CD8-positive, alpha-beta memory T cell (primary cell): ENCODE data around the gene ATP5ME. TPM values are rescaled to one million over a fixed set of nuclear protein-coding genes. Genes with fewer than 3 reads are reported as not detected.

Experiments
- CTCF ChIA-PET: fragments of 350-600 bp; sonication (Branson Sonifier 250); formaldehyde crosslinking; loops from one replicate; lab custom pipeline; 2021; ENCODE audit warnings: antibody characterized with exemption; lab: Charles Lee
- POLR2A ChIA-PET: fragments of 350-600 bp; sonication (Branson Sonifier 250); formaldehyde crosslinking; loops from one replicate; lab custom pipeline; 2021; ENCODE audit warnings: antibody characterized with exemption; lab: Charles Lee
- DNase-seq, 5 donors: peaks; one replicate each; pipeline versions ENCODE4 v3.0.0 to v3.0.0-alpha.2; 2020 to 2022; ENCODE audit warnings: mixed read lengths in 1 of 5
- H3K27ac ChIP-seq: one replicate; pipeline ENCODE4 v1.7.0; 2013; ENCODE audit warnings: low read depth, mild to moderate bottlenecking, low read length, moderate library complexity
- H3K27me3 ChIP-seq: 2 replicates; pipeline ENCODE4 v1.7.0; 2013; ENCODE audit warnings: low read length, mild to moderate bottlenecking; ENCODE audit not compliant: insufficient read depth, poor library complexity, severe bottlenecking
- H3K36me3 ChIP-seq: 2 replicates; pipeline ENCODE4 v1.7.0; 2013; ENCODE audit warnings: mild to moderate bottlenecking, low read length, moderate library complexity; ENCODE audit not compliant: insufficient read depth
- H3K4me1 ChIP-seq: 2 replicates; pipeline ENCODE4 v1.7.0; 2013; ENCODE audit warnings: mild to moderate bottlenecking, low read length, moderate library complexity; ENCODE audit not compliant: insufficient read depth
- H3K4me3 ChIP-seq: 2 replicates; pipeline ENCODE4 v1.7.0; 2013; ENCODE audit warnings: mild to moderate bottlenecking, low read length
- H3K9me3 ChIP-seq: 2 replicates; pipeline ENCODE4 v1.7.0; 2013; ENCODE audit warnings: mild to moderate bottlenecking, low read length
- H3K27ac Mint-ChIP-seq, 8 donors: one replicate each; pipeline ENCODE4 v1.8.0; 2020 to 2021; ENCODE audit warnings: mixed read lengths in 8 of 8, mild to moderate bottlenecking in 6 of 8, inconsistent platforms in 3 of 8, moderate library complexity in 3 of 8
- H3K27me3 Mint-ChIP-seq, 2 donors: one replicate each; pipeline ENCODE4 v1.8.0; 2020 to 2021; ENCODE audit warnings: mixed read lengths in 2 of 2, mild to moderate bottlenecking in 1 of 2, moderate library complexity in 1 of 2
- H3K36me3 Mint-ChIP-seq, 3 donors: one replicate each; pipeline ENCODE4 v1.8.0; 2020 to 2021; ENCODE audit warnings: mixed read lengths in 3 of 3, inconsistent platforms in 1 of 3, mild to moderate bottlenecking in 1 of 3
- H3K4me1 Mint-ChIP-seq, 3 donors: one replicate each; pipeline ENCODE4 v1.8.0; 2020 to 2021; ENCODE audit warnings: mixed read lengths in 3 of 3, inconsistent platforms in 1 of 3, mild to moderate bottlenecking in 1 of 3
- H3K4me3 Mint-ChIP-seq, 7 donors: one replicate each; pipeline ENCODE4 v1.8.0; 2020 to 2021; ENCODE audit warnings: mixed read lengths in 7 of 7, mild to moderate bottlenecking in 6 of 7, moderate library complexity in 4 of 7, inconsistent platforms in 2 of 7
- H3K9me3 Mint-ChIP-seq, 5 donors: one replicate each; pipeline ENCODE4 v1.8.0; 2020 to 2022; ENCODE audit warnings: mixed read lengths in 5 of 5, mild to moderate bottlenecking in 3 of 5, moderate library complexity in 2 of 5, inconsistent platforms in 1 of 5
- polyA plus RNA-seq: library from polyadenylated mRNA; unstranded; fragments of 300-500 nt; fragmentation: Illumina TruSeq; gene quantifications from one replicate; pipeline ENCODE4 v1.2.3, GENCODE V29; 2021
- total RNA-seq, 2 experiments: library from RNA; stranded (reverse); gene quantifications; one replicate each; pipeline ENCODE4 v1.2.3, GENCODE V29; 2021

ATP5ME gene
- total and polyA plus RNA-seq, 3 experiments from 2014 or later: 284 to 441 (median 291) TPM

DNA sequence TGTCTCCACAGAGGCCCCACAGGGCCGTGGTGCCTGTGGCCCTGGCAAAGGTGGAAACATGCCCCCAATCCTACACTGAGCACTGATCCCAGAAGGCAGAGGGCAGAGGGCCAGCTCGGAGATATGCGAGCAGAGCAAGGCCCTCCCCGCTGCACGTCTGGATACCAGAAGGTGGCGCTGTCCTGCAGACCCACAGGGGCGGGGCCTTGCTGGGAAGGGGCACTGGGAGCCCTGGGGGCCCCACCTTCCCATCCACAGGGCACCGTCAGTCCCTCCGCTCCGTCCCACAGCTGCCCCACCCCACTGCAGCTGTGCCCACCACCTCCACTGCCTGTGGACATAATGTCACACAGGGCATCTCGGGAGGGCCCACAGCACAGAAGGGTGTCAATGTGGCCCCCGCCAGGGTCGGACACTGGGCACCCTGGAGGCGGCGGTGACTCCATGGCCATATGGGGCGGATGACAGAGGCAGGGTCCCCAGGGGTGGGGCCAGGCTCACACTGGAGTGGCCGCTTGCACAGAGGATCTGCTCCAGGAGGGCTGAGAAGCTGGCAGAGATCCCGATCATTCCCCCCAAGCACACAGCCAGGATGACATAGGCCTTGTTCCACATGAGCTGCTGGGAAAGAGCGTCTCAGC, 10.0 kb upstream of the ATP5ME start:
- ChIA-PET CTCF (interaction anchor here (0.6 kb wide), 1 partner anchor 9 kb away, joined by 3 read pairs; no protein-coding TSS in a partner anchor), POLR2A (interaction anchor here (0.6 kb wide), 1 partner anchor 8 kb away, joined by 4 read pairs; no protein-coding TSS in a partner anchor)
- H3K36me3 Mint-ChIP-seq: no peaks in the 10 kb centered on the region
- no peak overlapping the region for H3K27ac Mint-ChIP-seq
- peaks cover 0 to 32% (median 6%) of the 10 kb centered on the region in 3 donors for H3K4me1 Mint-ChIP-seq
- Histone ChIP-seq H3K27ac (no peak overlapping the region), H3K27me3 (no peaks in the 10 kb centered on the region), H3K9me3 (no peaks in the 10 kb centered on the region), H3K36me3 (no peaks in the 10 kb centered on the region), H3K4me1 (no peaks in the 10 kb centered on the region), H3K4me3 (no peak overlapping the region)
- no peak overlapping the region for H3K4me3 Mint-ChIP-seq
- DNase-seq: peak in 2 of 5 donors; percentile 27
- peaks cover 2 to 12% of the 10 kb centered on the region in 2 donors for H3K27me3 Mint-ChIP-seq
- H3K9me3 Mint-ChIP-seq: no peaks in the 10 kb centered on the region

GRCh38 chr4:683247-683897, 9.3 kb upstream of the ATP5ME start:
- ChIA-PET CTCF (no interaction called here), POLR2A (no interaction called here)
- Histone ChIP-seq H3K27me3 (no peaks in the 10 kb centered on the region), H3K4me1 (no peaks in the 10 kb centered on the region), H3K36me3 (no peaks in the 10 kb centered on the region), H3K9me3 (no peaks in the 10 kb centered on the region), H3K27ac (no peak overlapping the region), H3K4me3 (no peak overlapping the region)
- Mint-ChIP-seq H3K36me3 (no peaks in the 10 kb centered on the region), H3K27me3 (peaks cover 2 to 12% of the 10 kb centered on the region in 2 donors), H3K9me3 (no peaks in the 10 kb centered on the region), H3K4me1 (peaks cover 0 to 32% (median 6%) of the 10 kb centered on the region in 3 donors), H3K4me3 (peak overlapping the region in 1 of 7 donors; percentile 54), H3K27ac (no peak overlapping the region)
- DNase-seq: no peak

DNA sequence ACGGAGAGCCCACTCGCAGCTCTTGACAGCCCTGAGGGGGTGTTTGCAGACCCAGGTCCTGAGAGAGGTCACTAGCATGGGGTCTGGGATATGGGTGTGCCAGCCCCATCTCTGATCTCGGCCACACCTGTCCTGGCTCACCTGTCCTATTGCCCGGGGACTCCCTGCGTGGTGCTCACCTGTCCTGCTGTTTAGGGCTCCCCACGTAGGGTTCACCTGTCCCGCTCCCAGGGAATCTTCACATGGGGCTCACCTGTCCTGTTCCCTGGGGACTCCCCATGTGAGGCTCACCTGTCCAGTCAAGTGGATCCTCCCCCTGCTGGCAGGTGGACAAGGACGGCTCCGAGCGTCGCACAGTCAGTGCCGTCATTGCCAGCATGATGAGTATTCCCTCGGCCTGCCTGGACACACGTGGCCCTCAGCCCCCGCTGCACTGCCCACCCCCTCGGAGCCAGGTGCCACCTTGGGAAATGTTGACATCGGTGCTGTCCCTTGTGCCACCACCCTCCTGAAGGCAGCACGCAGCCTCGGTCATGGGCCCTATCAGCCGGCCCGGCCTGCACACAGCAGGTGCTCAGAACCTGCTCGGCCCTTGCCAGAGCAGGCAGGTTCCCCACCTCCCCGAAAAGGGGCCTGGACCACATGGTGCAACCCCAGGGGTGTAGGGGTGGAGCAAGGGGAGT, 8.6 kb upstream of the ATP5ME start:
- no peak for DNase-seq
- CTCF ChIA-PET: no interaction called here

GRCh38 chr4:681736-682451, 7.8 kb upstream of the ATP5ME start:
- CTCF ChIA-PET: no interaction called here
- Histone ChIP-seq H3K36me3 (no peaks in the 10 kb centered on the region), H3K27me3 (no peaks in the 10 kb centered on the region), H3K4me3 (no peak overlapping the region), H3K27ac (no peak overlapping the region), H3K9me3 (no peaks in the 10 kb centered on the region), H3K4me1 (no peaks in the 10 kb centered on the region)
- H3K27me3 Mint-ChIP-seq: peaks cover 2 to 7% of the 10 kb centered on the region in 2 donors
- H3K27ac Mint-ChIP-seq: peak overlapping the region in 1 of 8 donors; percentile 50
- H3K4me1 Mint-ChIP-seq: peaks cover 0 to 27% (median 6%) of the 10 kb centered on the region in 3 donors
- peak overlapping the region in 4 of 7 donors; percentile 22 to 49 (median 32) for H3K4me3 Mint-ChIP-seq
- H3K9me3 Mint-ChIP-seq: no peaks in the 10 kb centered on the region
- POLR2A ChIA-PET: no interaction called here
- DNase-seq: peak in 4 of 5 donors; percentile 37 to 74 (median 58)
- H3K36me3 Mint-ChIP-seq: no peaks in the 10 kb centered on the region

More for the DNA sequence above, 8.6 kb upstream of the ATP5ME start:
- Histone ChIP-seq H3K4me1 (no peaks in the 10 kb centered on the region), H3K27me3 (no peaks in the 10 kb centered on the region), H3K27ac (no peak overlapping the region), H3K4me3 (no peak overlapping the region), H3K9me3 (no peaks in the 10 kb centered on the region), H3K36me3 (no peaks in the 10 kb centered on the region)
- Mint-ChIP-seq H3K36me3 (no peaks in the 10 kb centered on the region), H3K27me3 (peaks cover 2 to 9% of the 10 kb centered on the region in 2 donors), H3K4me3 (peak overlapping the region in 3 of 7 donors; percentile 22 to 49 (median 32)), H3K9me3 (no peaks in the 10 kb centered on the region), H3K27ac (no peak overlapping the region), H3K4me1 (peaks cover 0 to 27% (median 6%) of the 10 kb centered on the region in 3 donors)
- POLR2A ChIA-PET: no interaction called here

- H3K4me3 ChIP-seq: peak overlapping the region; percentile 41
Measured at GRCh38 chr4:680928-681645, 7.0 kb upstream of the ATP5ME start.

GRCh38 chr4:680551-680927, 6.5 kb upstream of the ATP5ME start:
- Histone ChIP-seq H3K4me1 (peaks cover under 1% of the 10 kb centered on the region), H3K36me3 (no peaks in the 10 kb centered on the region), H3K4me3 (peak overlapping the region; percentile 41), H3K27me3 (no peaks in the 10 kb centered on the region), H3K9me3 (no peaks in the 10 kb centered on the region), H3K27ac (no peak overlapping the region)
- Mint-ChIP-seq H3K9me3 (no peaks in the 10 kb centered on the region), H3K4me1 (peaks cover 0 to 28% (median 6%) of the 10 kb centered on the region in 3 donors), H3K27me3 (peaks cover under 1 to 6% of the 10 kb centered on the region in 2 donors), H3K4me3 (peak overlapping the region; percentile 61 to 88 (median 66)), H3K27ac (peak overlapping the region in 6 of 8 donors; percentile 77 to 84 (median 82)), H3K36me3 (no peaks in the 10 kb centered on the region)
- POLR2A ChIA-PET: interaction anchor here (1.3 kb wide), 1 partner anchor 16 kb away, joined by 4 read pairs; no protein-coding TSS in a partner anchor
- CTCF ChIA-PET: no interaction called here
- peak in 1 of 5 donors; percentile 42 for DNase-seq

More at GRCh38 chr4:680928-681645, 7.0 kb upstream of the ATP5ME start:
- H3K27ac ChIP-seq: no peak overlapping the region
- CTCF ChIA-PET: no interaction called here
- H3K27me3 ChIP-seq: no peaks in the 10 kb centered on the region
- Mint-ChIP-seq H3K27me3 (peaks cover 2 to 7% of the 10 kb centered on the region in 2 donors), H3K27ac (peak overlapping the region in 6 of 8 donors; percentile 77 to 84 (median 82)), H3K4me3 (peak overlapping the region; percentile 61 to 88 (median 66)), H3K9me3 (no peaks in the 10 kb centered on the region), H3K36me3 (no peaks in the 10 kb centered on the region), H3K4me1 (peaks cover 0 to 27% (median 6%) of the 10 kb centered on the region in 3 donors)
- DNase-seq: peak; percentile 32 to 77 (median 53)
- POLR2A ChIA-PET: interaction anchor here (1.3 kb wide), 1 partner anchor 17 kb away, joined by 4 read pairs; no protein-coding TSS in a partner anchor
- H3K4me1 ChIP-seq: no peaks in the 10 kb centered on the region
- H3K9me3 ChIP-seq: no peaks in the 10 kb centered on the region
- H3K36me3 ChIP-seq: no peaks in the 10 kb centered on the region

GRCh38 chr4:680091-680490, 6.0 kb upstream of the ATP5ME start:
- no peak overlapping the region for H3K4me3 ChIP-seq
- peaks cover 0 to 30% (median 7%) of the 10 kb centered on the region in 3 donors for H3K4me1 Mint-ChIP-seq

More at GRCh38 chr4:680091-680490, 6.0 kb upstream of the ATP5ME start:
- H3K36me3 Mint-ChIP-seq: no peaks in the 10 kb centered on the region
- H3K36me3 ChIP-seq: no peaks in the 10 kb centered on the region
- H3K4me1 ChIP-seq: peaks cover 5% of the 10 kb centered on the region
- ChIA-PET POLR2A (interaction anchor here (1.3 kb wide), 1 partner anchor 16 kb away, joined by 4 read pairs; no protein-coding TSS in a partner anchor), CTCF (no interaction called here)
- H3K27ac ChIP-seq: no peak overlapping the region
- no peaks in the 10 kb centered on the region for H3K9me3 Mint-ChIP-seq
- H3K27me3 Mint-ChIP-seq: peaks cover 0 to 2% of the 10 kb centered on the region in 2 donors
- H3K27me3 ChIP-seq: no peaks in the 10 kb centered on the region
- DNase-seq: no peak
- H3K9me3 ChIP-seq: no peaks in the 10 kb centered on the region
- peak overlapping the region in 3 of 8 donors; percentile 77 to 84 (median 81) for H3K27ac Mint-ChIP-seq
- peak overlapping the region in 6 of 7 donors; percentile 62 to 88 (median 69) for H3K4me3 Mint-ChIP-seq
